Body of pancreas (tissue), 4 donors: ENCODE results near the gene KLHDC8B. TPM values are rescaled to one million over a fixed set of nuclear protein-coding genes. Genes with fewer than 3 reads are reported as not detected.
A peak's percentile ranks its signal among the peaks of the same experiment; 100 is the strongest.

Source experiments
- ATAC-seq: fragments of 150-250 bp; one replicate; pipeline ENCODE4 v1.9.1; 2016
- DNase-seq, 4 donors: peaks; one replicate each; pipeline ENCODE4 v3.0.0-alpha.2; 2019
- H3K27ac ChIP-seq, 4 donors: fragments of 200-600 bp; sonication (generic); 1 replicate in 3 of 4; 2 replicates in 1 of 4; pipeline versions ENCODE4 v1.5.1 to v1.6.1; 2016 to 2019; ENCODE audit warnings: mild to moderate bottlenecking in 1 of 4, mixed read lengths in 1 of 4, moderate library complexity in 1 of 4
- H3K27me3 ChIP-seq, 2 donors: fragments of 200-600 bp; sonication (generic); one replicate each; pipeline ENCODE4 v1.6.0; 2016; ENCODE audit warnings: mild to moderate bottlenecking in 1 of 2
- H3K36me3 ChIP-seq, 2 donors: fragments of 200-600 bp; sonication (generic); replicated peaks in 1 of 2; 2 replicates each; pipeline ENCODE4 v1.5.1; 2016; ENCODE audit warnings: low read depth in 2 of 2; ENCODE audit not compliant: insufficient read depth in 1 of 2
- H3K4me1 ChIP-seq: fragments of 200-600 bp; sonication (generic); one replicate; pipeline ENCODE4 v1.6.0; 2016
- H3K4me3 ChIP-seq, 2 donors: fragments of 200-600 bp; sonication (generic); 1 replicate in 1 of 2; 2 replicates in 1 of 2; pipeline ENCODE4 v1.5.1; 2016 to 2019
- H3K9me3 ChIP-seq, 3 donors: fragments of 200-600 bp; sonication (generic); 1 replicate in 2 of 3; 2 replicates in 1 of 3; pipeline ENCODE4 v1.5.1; 2016
- CTCF ChIP-seq, 7 experiments: fragments of 450-650 bp in 4 of 7; fragments of 200-600 bp in 3 of 7; sonication (generic) in 3 of 7; IDR thresholded peaks; one replicate each; pipeline ENCODE4 v1.5.1; 2016 to 2019; ENCODE audit warnings: antibody characterized with exemption in 7 of 7
- POLR2A ChIP-seq, 3 donors: fragments of 450-650 bp; IDR thresholded peaks; one replicate each; pipeline ENCODE4 v1.6.1; 2016; ENCODE audit warnings: antibody characterized with exemption in 3 of 3, mild to moderate bottlenecking in 2 of 3
- WGBS, 2 donors: methylation state at CpG; one replicate each; pipeline ENCODE4 v1.1.5; 2017; 5-methylcytosine and 5-hydroxymethylcytosine counted together
- intact Hi-C: fragments of 100-400 bp; cut with DNase I; formaldehyde crosslinking; loops from one replicate; pipeline ENCODE4 v1.15.1; 2023
- total RNA-seq, 2 donors: library from RNA; depleted of rRNA; stranded (reverse); fragments of >200 nt; gene quantifications; one replicate each; pipeline ENCODE4 v1.1.0, GENCODE V29; 2016

KLHDC8B gene
- total RNA-seq, 2 donors from 2014 or later, result 19.5 to 22.1 TPM

- no peaks in the 10 kb centered on the region for H3K27me3 ChIP-seq
- WGBS, 2 donors, result 91 to 92% methylated on average over 4 to 7 of the region's 7 CpGs
- intact Hi-C loops, result no loop called here
- no peak overlapping the region for H3K27ac ChIP-seq
- peaks cover 14% of the 10 kb centered on the region for H3K4me1 ChIP-seq
- DNase-seq (no peak), ATAC-seq (no peak)
- H3K36me3 ChIP-seq, result peaks cover 0 to 14% of the 10 kb centered on the region in 2 donors
- no peak for TF ChIP-seq CTCF (IDR thresholded peaks at IDR 0.05)
- TF ChIP-seq POLR2A (IDR thresholded peaks at IDR 0.05), result no peak
- no peaks in the 10 kb centered on the region for H3K9me3 ChIP-seq
- H3K4me3 ChIP-seq, result no peak overlapping the region
Observed at GRCh38 chr3:49124203-49124602, 47.2 kb upstream of the KLHDC8B start.

GRCh38 chr3:49124991-49125670, 46.3 kb upstream of the KLHDC8B start:
- Histone ChIP-seq H3K4me3 (no peak overlapping the region), H3K9me3 (no peaks in the 10 kb centered on the region), H3K4me1 (peaks cover 5% of the 10 kb centered on the region), H3K27me3 (no peaks in the 10 kb centered on the region), H3K36me3 (peaks cover 0 to 14% of the 10 kb centered on the region in 2 donors), H3K27ac (no peak overlapping the region)
- no peak for TF ChIP-seq POLR2A (IDR thresholded peaks at IDR 0.05)
- no peak for TF ChIP-seq CTCF (IDR thresholded peaks at IDR 0.05)
- no peak for ATAC-seq
- 71 to 82% methylated on average over 5 to 14 of the region's 14 CpGs for WGBS, 2 donors
- no peak for DNase-seq
- intact Hi-C loops, result no loop called here

DNA sequence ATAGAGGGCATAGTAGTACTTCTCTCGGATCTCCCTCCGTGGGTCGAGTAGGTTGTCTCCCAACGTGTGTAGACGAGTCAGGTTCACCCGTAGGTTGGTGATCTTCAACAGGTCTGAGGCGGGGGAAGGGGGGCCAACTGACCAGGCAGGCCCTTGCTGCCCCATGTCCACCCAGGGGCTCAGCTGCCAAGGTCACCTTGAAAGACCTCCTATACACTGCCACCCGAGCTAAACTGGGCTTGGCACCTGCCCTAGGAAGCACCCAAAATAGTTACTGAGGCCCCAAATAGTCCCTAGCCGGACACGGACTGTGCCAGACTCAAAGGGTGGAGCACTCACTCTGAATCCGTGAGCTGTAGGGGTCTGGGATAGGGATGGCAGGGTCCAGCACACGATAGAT, 40.4 kb upstream of the KLHDC8B start:
- intact Hi-C loops, result no loop called here
- WGBS, 2 donors, result 80% methylated on average over 2 to 12 of the region's 12 CpGs
- TF ChIP-seq POLR2A (IDR thresholded peaks at IDR 0.05) (no peak), CTCF (IDR thresholded peaks at IDR 0.05) (no peak)
- Histone ChIP-seq H3K9me3 (no peaks in the 10 kb centered on the region), H3K36me3 (peaks cover 0 to 4% of the 10 kb centered on the region in 2 donors), H3K4me3 (no peak overlapping the region), H3K27me3 (no peaks in the 10 kb centered on the region), H3K27ac (no peak overlapping the region), H3K4me1 (peaks cover 24% of the 10 kb centered on the region)
- no peak for DNase-seq
- no peak for ATAC-seq

GRCh38 chr3:49131576-49131975, 39.8 kb upstream of the KLHDC8B start:
- peaks cover 0 to 4% of the 10 kb centered on the region in 2 donors for H3K36me3 ChIP-seq
- H3K27me3 ChIP-seq, result no peaks in the 10 kb centered on the region
- H3K4me1 ChIP-seq, result peaks cover 24% of the 10 kb centered on the region
- DNase-seq (no peak), ATAC-seq (no peak)
- H3K27ac ChIP-seq, result peak overlapping the region in 3 of 4 donors; percentile 55 to 86 (median 83)
- no peaks in the 10 kb centered on the region for H3K9me3 ChIP-seq
- no peak overlapping the region for H3K4me3 ChIP-seq
- TF ChIP-seq POLR2A (IDR thresholded peaks at IDR 0.05), result no peak
- TF ChIP-seq CTCF (IDR thresholded peaks at IDR 0.05), result no peak
- WGBS, 2 donors, result 90 to 94% methylated on average over 5 to 6 of the region's 6 CpGs
- intact Hi-C loops, result no loop called here

DNA sequence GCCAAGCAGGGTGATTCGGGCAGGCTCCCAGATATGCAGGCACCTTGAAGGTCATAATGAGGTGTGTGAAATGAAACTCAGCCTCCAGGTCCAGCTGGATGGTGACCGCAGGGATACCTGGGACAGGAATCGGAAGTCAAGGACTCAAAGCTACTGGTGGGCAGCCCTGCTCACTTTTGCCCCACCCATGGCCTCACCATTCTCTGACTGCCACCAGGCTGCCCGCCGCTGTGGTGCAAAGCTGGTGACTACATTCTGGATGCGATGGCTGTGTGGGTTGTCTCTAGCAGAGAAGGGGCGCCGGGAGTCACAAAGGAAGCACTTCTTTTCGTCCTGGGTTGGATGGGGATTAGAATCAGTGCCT, 39.3 kb upstream of the KLHDC8B start:
- intact Hi-C loops, result no loop called here
- Histone ChIP-seq H3K9me3 (no peaks in the 10 kb centered on the region), H3K4me3 (peak overlapping the region; percentile 35 to 64), H3K27ac (peak overlapping the region; percentile 55 to 86 (median 82)), H3K27me3 (no peaks in the 10 kb centered on the region), H3K4me1 (peaks cover 24% of the 10 kb centered on the region), H3K36me3 (peaks cover 0 to 4% of the 10 kb centered on the region in 2 donors)
- DNase-seq, result peak in 1 of 4 donors; percentile 33
- TF ChIP-seq POLR2A (IDR thresholded peaks at IDR 0.05) (no peak), CTCF (IDR thresholded peaks at IDR 0.05) (no peak)
- no peak for ATAC-seq
- WGBS, 2 donors, result 21 to 26% methylated on average over 7 to 9 of the region's 9 CpGs
